B cell (primary cell): ENCODE measurements around the gene ZMYND19. TPM values are rescaled to one million over a fixed set of nuclear protein-coding genes. Genes with fewer than 3 reads are reported as not detected.

ENCODE experiments used
- ATAC-seq: fragments of 200-7000 bp; cut with Tn5 transposase; one replicate; pipeline ENCODE4 v1.10.0; 2021; ENCODE audit warnings: low read depth, mild to moderate bottlenecking, moderate number of reproducible peaks, moderate library complexity
- CTCF ChIA-PET: fragments of 350-600 bp; sonication (Branson Sonifier 250); formaldehyde crosslinking; loops from one replicate; lab custom pipeline; 2021; ENCODE audit warnings: antibody characterized with exemption, inconsistent platforms; lab: Charles Lee
- POLR2A ChIA-PET: fragments of 350-600 bp; sonication (Branson Sonifier 250); formaldehyde crosslinking; loops from one replicate; lab custom pipeline; 2021; ENCODE audit warnings: antibody characterized with exemption; lab: Charles Lee
- DNase-seq: peaks from one replicate; pipeline ENCODE4 v3.0.0; 2013
- H2AFZ ChIP-seq: 2 replicates; pipeline ENCODE4 v1.6.1; 2012; ENCODE audit warnings: mild to moderate bottlenecking, low read depth, low read length; ENCODE audit not compliant: insufficient read depth, poor library complexity, severe bottlenecking
- H3K27ac ChIP-seq, 2 donors: 1 replicate in 1 of 2; 2 replicates in 1 of 2; pipeline ENCODE4 v1.5.1; 2012 to 2013; ENCODE audit warnings: low read length in 2 of 2, mild to moderate bottlenecking in 2 of 2, moderate library complexity in 1 of 2
- H3K27me3 ChIP-seq, 4 experiments: fragments of 200-600 bp in 1 of 4; sonication (generic) in 1 of 4; replicated peaks in 1 of 4; 1 replicate in 2 of 4; 2 replicates in 2 of 4; pipeline versions ENCODE4 v1.6.1 to v1.7.0; 2013 to 2016; ENCODE audit warnings: low read length in 3 of 4, mild to moderate bottlenecking in 2 of 4, mixed read lengths in 1 of 4, moderate library complexity in 1 of 4; ENCODE audit not compliant: insufficient read depth in 4 of 4, control insufficient read depth in 3 of 4; ENCODE audit errors: control extremely low read depth in 1 of 4
- H3K36me3 ChIP-seq, 2 experiments: replicated peaks in 1 of 2; 1 replicate in 1 of 2; 2 replicates in 1 of 2; pipeline versions ENCODE4 v1.6.1 to v1.7.1; 2013; ENCODE audit warnings: low read length in 1 of 2; ENCODE audit not compliant: insufficient read depth in 2 of 2, control insufficient read depth in 1 of 2; ENCODE audit errors: control extremely low read depth in 1 of 2, extremely low read depth in 1 of 2
- H3K4me1 ChIP-seq, 2 donors: fragments of 200-600 bp in 1 of 2; sonication (generic) in 1 of 2; 1 replicate in 1 of 2; 2 replicates in 1 of 2; pipeline versions ENCODE4 v1.5.1 to v1.6.1; 2013 to 2017; ENCODE audit warnings: low read length in 2 of 2; ENCODE audit not compliant: control insufficient read depth in 2 of 2, insufficient read depth in 2 of 2
- H3K4me2 ChIP-seq: replicated peaks from 2 replicates; pipeline ENCODE3; 2012; ENCODE audit warnings: mild to moderate bottlenecking, low read depth, low read length; ENCODE audit not compliant: poor library complexity, severe bottlenecking
- H3K4me3 ChIP-seq, 5 experiments: fragments of 200-600 bp in 1 of 5; sonication (generic) in 1 of 5; 1 replicate in 3 of 5; 2 replicates in 2 of 5; pipeline versions ENCODE4 v1.5.1 to v1.7.0; 2011 to 2016; ENCODE audit warnings: low read length in 4 of 5, mild to moderate bottlenecking in 4 of 5, low read depth in 2 of 5, control low read depth in 1 of 5, moderate library complexity in 1 of 5; ENCODE audit not compliant: insufficient read depth in 1 of 5; ENCODE audit errors: control extremely low read depth in 1 of 5, extremely low read depth in 1 of 5
- H3K79me2 ChIP-seq: fragments of 200-600 bp; sonication (generic); one replicate; pipeline ENCODE4 v1.6.0; 2016; ENCODE audit warnings: low read length; ENCODE audit not compliant: control insufficient read depth, insufficient read depth
- H3K9ac ChIP-seq: fragments of 200-600 bp; sonication (generic); 2 replicates; pipeline ENCODE4 v1.6.1; 2017; ENCODE audit warnings: mild to moderate bottlenecking, low read length, moderate library complexity
- H3K9me3 ChIP-seq, 3 donors: one replicate each; pipeline versions ENCODE4 v1.6.1 to v1.7.1; 2013; ENCODE audit warnings: low read length in 2 of 3; ENCODE audit not compliant: control insufficient read depth in 2 of 3, insufficient read depth in 1 of 3; ENCODE audit errors: control extremely low read depth in 1 of 3
- H4K20me1 ChIP-seq: 2 replicates; pipeline ENCODE4 v1.6.0; 2012; ENCODE audit warnings: mild to moderate bottlenecking, low read length; ENCODE audit not compliant: insufficient read depth, control insufficient read depth, poor library complexity, severe bottlenecking
- H3K27ac Mint-ChIP-seq: one replicate; pipeline ENCODE4 v1.8.0; 2021; ENCODE audit warnings: mixed read lengths
- H3K27me3 Mint-ChIP-seq: one replicate; pipeline ENCODE4 v1.8.0; 2021; ENCODE audit warnings: mixed read lengths
- H3K4me1 Mint-ChIP-seq: one replicate; pipeline ENCODE4 v1.8.0; 2021; ENCODE audit warnings: mixed read lengths
- H3K4me3 Mint-ChIP-seq: one replicate; pipeline ENCODE4 v1.8.0; 2021; ENCODE audit warnings: mixed read lengths
- H3K9me3 Mint-ChIP-seq: one replicate; pipeline ENCODE4 v1.8.0; 2022; ENCODE audit warnings: mixed read lengths; ENCODE audit not compliant: insufficient read depth
- CTCF ChIP-seq: fragments of 200-600 bp; IDR thresholded peaks from one replicate; pipeline ENCODE4 v1.8.0; 2022; ENCODE audit warnings: antibody characterized with exemption, mild to moderate bottlenecking
- EZH2 ChIP-seq: IDR thresholded peaks from 2 replicates; pipeline ENCODE4 v1.6.1; 2012; ENCODE audit warnings: borderline replicate concordance, low read depth, mild to moderate bottlenecking, moderate library complexity, low read length; ENCODE audit not compliant: insufficient read depth, poor library complexity, severe bottlenecking
- WGBS: methylation state at CpG from one replicate; pipeline ENCODE4 v1.1.5; 2013; ENCODE audit warnings: missing lambda C conversion rate; ENCODE audit not compliant: insufficient coverage; 5-methylcytosine and 5-hydroxymethylcytosine counted together
- intact Hi-C: fragments of 100-400 bp; cut with micrococcal nuclease; formaldehyde crosslinking; loops from one replicate; pipeline ENCODE4 v1.10.0; 2022
- polyA plus RNA-seq: library from polyadenylated mRNA; depleted of rRNA; stranded (reverse); fragments of >200 nt; gene quantifications from 2 replicates; pipeline ENCODE4 v1.2.3, GENCODE V29; 2012
- total RNA-seq, 2 donors: library from RNA; stranded (reverse); fragments of 120-200 nt in 1 of 2; gene quantifications; 1 replicate in 1 of 2; 2 replicates in 1 of 2; pipeline versions ENCODE4 v1.2.3 to v1.2.4, GENCODE V29; 2013 to 2022

Gene ZMYND19
- total and polyA plus RNA-seq, 2 donors (not counting 1 experiment from before 2014, with no cell fraction given), result 22.0 to 24.1 TPM

GRCh38 chr9:137564817-137565411 lies 25.4 kb downstream of the ZMYND19 start:
- peaks cover 0 to 3% of the 10 kb centered on the region in 2 donors for H3K4me1 ChIP-seq
- H3K36me3 ChIP-seq, result peaks cover 5 to 25% of the 10 kb centered on the region in 2 experiments
- TF ChIP-seq CTCF (no peak), EZH2 (no peak)
- no peak overlapping the region for H3K9ac ChIP-seq
- Mint-ChIP-seq H3K4me3 (no peak overlapping the region), H3K27ac (peak overlapping the region; percentile 67), H3K27me3 (no peaks in the 10 kb centered on the region), H3K4me1 (peaks cover 11% of the 10 kb centered on the region), H3K9me3 (no peaks in the 10 kb centered on the region)
- WGBS, result 98% methylated on average over 12 of the region's 18 CpGs
- H3K9me3 ChIP-seq, result peaks cover 0 to 30% (median 8%) of the 10 kb centered on the region in 3 donors
- no peak overlapping the region for H3K4me3 ChIP-seq
- peaks cover 11% of the 10 kb centered on the region for H4K20me1 ChIP-seq
- no peak for ATAC-seq
- no peak overlapping the region for H3K4me2 ChIP-seq
- POLR2A ChIA-PET, result no interaction called here
- H3K27ac ChIP-seq, result peak overlapping the region in 1 of 2 donors; percentile 90
- intact Hi-C loops, result no loop called here
- CTCF ChIA-PET, result no interaction called here
- H2AFZ ChIP-seq, result no peak overlapping the region
- no peak for DNase-seq
- no peaks in the 10 kb centered on the region for H3K27me3 ChIP-seq
- peaks cover 5% of the 10 kb centered on the region for H3K79me2 ChIP-seq

- Mint-ChIP-seq H3K4me1 (peaks cover 11% of the 10 kb centered on the region), H3K9me3 (no peaks in the 10 kb centered on the region), H3K27me3 (no peaks in the 10 kb centered on the region), H3K27ac (peak overlapping the region; percentile 67), H3K4me3 (no peak overlapping the region)
- ChIA-PET POLR2A (no interaction called here), CTCF (no interaction called here)
- Histone ChIP-seq H2AFZ (no peak overlapping the region), H3K4me3 (no peak overlapping the region), H3K4me1 (peaks cover 0 to 3% of the 10 kb centered on the region in 2 donors), H4K20me1 (peaks cover 5% of the 10 kb centered on the region), H3K27ac (no peak overlapping the region), H3K4me2 (no peak overlapping the region), H3K9me3 (peaks cover 0 to 30% (median 8%) of the 10 kb centered on the region in 3 donors), H3K79me2 (no peaks in the 10 kb centered on the region), H3K9ac (no peak overlapping the region), H3K27me3 (no peaks in the 10 kb centered on the region), H3K36me3 (peaks cover 5 to 27% of the 10 kb centered on the region in 2 experiments)
- WGBS, result 96% methylated on average over 10 of the region's 10 CpGs
- intact Hi-C loops, result no loop called here
- ATAC-seq (no peak), DNase-seq (no peak)
- TF ChIP-seq CTCF (no peak), EZH2 (no peak)
Observed at GRCh38 chr9:137564134-137564533, 26.2 kb downstream of the ZMYND19 start.
